Amniotic epithelial cell (primary cell): Measurements from ENCODE around the gene ARHGAP42.
"Not testable (repeated sequence)": the region's sequence is repeated elsewhere in the genome, so short reads cannot be mapped to it uniquely, and the experiment has no call there.

Source experiments
- DNase-seq: peaks from one replicate; pipeline ENCODE4 v3.0.0-alpha.2; 2010; ENCODE audit warnings: low read depth

The ARHGAP42 gene

GRCh38 chr11:100965346-100965745, 278.3 kb downstream of the ARHGAP42 start:
- peak; percentile 29 for DNase-seq

DNA sequence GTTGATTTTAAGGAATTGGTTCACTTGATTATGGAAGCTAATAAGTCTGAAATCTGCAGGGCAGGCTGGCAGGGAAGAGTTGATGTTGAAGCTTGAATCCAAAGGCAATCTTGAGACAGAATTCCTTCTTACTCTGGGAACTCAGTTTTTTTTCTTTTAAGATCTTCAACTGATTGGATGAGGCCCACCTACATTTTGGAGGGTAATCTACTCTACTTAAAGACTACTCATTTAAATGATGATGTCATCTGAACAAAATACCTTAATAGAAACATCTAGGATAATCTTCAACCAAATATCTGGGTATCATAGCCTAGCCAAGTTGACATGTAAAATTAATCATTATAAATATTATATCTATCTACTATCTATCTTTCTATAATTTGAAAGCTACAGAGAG, 279.3 kb downstream of the ARHGAP42 start:
- DNase-seq = no peak

GRCh38 chr11:100969008-100969407, 281.9 kb downstream of the ARHGAP42 start:
- no peak for DNase-seq

- no peak for DNase-seq
Observed at GRCh38 chr11:100970283-100971164, 283.4 kb downstream of the ARHGAP42 start.

DNA sequence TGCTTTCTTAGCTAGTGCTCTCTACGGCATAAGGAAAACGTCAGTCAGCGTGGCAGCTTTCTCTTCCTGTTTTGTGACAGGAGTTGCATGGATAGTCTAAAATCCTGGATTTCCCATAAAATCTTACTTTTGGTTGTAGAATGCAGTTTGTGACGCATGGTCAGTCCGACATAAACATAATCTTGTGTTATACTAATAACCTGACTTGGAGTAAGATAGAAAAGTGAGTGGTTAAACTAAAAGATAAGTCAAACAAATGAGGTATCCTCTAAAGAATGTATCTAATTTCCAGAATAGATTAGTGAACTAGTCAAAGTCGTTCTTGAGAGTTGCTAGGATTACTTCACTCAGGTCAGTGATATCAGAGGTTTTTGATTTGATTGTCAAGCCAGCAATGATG, 285.0 kb downstream of the ARHGAP42 start:
- DNase-seq = no peak

DNA sequence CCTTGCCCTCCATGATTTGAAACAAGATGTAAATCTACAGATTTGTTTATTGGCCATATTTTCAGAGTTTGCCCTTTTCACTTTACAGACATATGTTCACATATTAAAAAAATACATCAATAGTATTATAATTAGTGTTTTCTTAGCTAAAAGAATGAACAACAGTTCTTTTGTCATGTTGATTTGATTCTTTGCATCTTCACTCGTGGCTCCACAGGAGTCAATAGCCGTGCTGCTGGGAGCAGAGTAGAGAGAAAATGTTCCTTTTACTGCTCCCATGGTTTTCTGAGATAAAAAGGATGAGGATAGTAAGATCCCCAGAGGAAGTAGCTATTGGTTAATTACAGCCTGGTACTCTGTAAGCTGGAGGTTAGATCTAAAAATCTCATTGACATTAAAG, 291.4 kb downstream of the ARHGAP42 start:
- no peak for DNase-seq

DNA sequence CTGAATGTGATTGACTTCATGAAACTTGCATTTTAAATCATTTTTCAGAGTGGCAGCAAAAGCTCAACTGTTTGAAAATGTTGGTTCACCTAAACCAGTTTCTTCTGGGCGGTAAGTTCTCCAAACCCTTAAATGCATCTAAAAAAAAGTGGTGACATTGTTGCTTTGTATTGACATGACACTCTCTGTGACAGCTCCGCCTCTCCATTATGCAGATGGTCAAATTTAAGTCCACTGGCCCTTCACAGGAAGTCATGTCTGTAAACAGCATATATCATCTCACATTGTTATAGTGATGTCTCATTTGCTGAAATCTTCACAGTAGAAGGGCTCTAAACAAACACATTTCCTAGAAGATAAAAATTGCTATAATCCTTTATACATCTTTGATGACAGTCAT, 291.9 kb downstream of the ARHGAP42 start:
- DNase-seq = no peak

DNA sequence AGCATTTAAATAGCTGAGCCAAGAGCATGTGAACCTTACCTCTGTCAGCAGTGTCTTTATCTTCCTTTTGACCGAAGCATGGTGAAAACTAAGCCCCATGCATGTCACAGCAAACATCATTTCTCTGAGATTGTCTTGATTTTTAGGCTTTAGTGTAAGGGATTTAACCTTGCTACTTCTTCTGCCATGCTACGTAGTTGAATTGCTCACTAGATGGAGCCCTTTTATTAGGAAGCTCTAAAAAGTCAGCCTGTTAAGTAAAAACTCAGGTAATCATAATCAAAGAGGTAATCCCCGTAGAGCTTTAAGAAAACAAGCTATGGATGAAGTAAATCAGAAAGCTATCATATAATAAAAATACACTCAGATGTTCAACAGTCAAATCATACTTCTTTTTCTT, 293.1 kb downstream of the ARHGAP42 start:
- peak; percentile 39 for DNase-seq

DNA sequence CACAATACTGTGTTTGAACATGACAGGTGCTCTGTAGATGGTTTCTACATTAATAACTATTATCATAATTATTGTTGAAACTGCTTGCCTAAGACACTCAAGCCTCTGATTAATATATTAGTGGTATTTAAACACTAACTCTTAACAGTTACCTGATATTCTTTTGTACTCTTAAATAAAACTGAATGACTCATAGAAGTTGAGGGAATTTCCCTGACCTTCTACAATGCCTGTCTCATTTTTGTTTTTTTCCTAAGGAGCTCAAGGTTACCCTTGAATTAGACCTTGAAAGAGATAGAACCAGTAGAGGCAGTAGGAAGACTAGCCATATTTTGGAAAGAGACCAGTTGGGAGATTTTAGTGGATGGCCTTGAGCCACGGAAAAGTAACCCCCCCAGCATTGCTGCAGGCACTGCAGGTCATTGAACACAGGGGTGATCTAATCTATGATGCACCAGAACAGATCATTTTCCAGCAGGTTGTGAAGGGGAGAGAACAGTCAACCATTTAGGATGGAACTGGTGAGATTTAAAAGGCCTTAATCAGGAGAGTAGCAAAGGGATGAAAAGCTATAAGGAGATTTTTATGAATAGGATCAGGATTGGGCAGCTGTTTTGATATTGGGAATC, 294.2 kb downstream of the ARHGAP42 start:
- no peak for DNase-seq

GRCh38 chr11:100984668-100985067, 297.6 kb downstream of the ARHGAP42 start:
- no peak for DNase-seq

DNA sequence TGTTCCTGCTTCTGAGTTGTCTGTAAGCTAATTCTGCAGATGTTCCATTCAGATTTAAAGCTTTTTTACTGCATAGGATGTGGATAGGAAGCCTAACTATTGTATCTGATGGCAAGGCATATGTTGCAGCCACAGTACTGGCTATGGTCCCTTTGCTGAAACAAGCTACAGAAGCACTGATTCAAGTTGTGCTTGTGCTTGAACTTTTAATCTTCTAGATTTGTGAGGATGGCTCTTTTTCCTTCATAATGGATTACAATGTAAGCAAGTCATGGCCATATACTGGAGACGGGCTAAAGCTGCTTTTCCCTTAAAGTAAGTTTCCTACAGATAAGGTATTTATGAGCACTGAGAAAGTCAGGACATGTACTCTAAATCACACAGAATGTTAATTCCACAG, 303.8 kb downstream of the ARHGAP42 start:
- no peak for DNase-seq

GRCh38 chr11:100991541-100991940, 304.5 kb downstream of the ARHGAP42 start:
- peak; percentile 97 for DNase-seq

GRCh38 chr11:100994966-100995365, 307.9 kb downstream of the ARHGAP42 start:
- no peak for DNase-seq

GRCh38 chr11:100999756-101000155, 312.7 kb downstream of the ARHGAP42 start:
- DNase-seq = no peak

- DNase-seq = no peak
Observed at GRCh38 chr11:101003468-101003867, 316.4 kb downstream of the ARHGAP42 start.

- no peak for DNase-seq
Observed at GRCh38 chr11:101008961-101009689, 322.0 kb downstream of the ARHGAP42 start.

DNA sequence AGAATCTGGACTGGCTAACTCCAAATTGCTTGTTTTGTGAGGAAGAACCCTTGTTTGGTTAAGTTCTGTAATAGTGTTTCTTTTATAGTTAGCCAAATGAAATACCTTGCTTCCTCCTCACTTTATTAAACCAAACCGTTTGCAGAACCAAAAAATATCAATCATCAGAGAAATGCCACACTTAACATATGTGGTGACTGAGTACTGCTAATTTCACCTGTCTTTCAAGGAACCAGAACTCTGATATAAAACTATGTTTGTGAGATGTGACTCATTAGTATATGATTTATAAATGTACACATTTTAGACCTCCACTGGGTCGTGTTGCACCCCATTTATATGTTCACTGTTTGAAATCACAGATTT, 322.6 kb downstream of the ARHGAP42 start:
- no peak for DNase-seq

DNA sequence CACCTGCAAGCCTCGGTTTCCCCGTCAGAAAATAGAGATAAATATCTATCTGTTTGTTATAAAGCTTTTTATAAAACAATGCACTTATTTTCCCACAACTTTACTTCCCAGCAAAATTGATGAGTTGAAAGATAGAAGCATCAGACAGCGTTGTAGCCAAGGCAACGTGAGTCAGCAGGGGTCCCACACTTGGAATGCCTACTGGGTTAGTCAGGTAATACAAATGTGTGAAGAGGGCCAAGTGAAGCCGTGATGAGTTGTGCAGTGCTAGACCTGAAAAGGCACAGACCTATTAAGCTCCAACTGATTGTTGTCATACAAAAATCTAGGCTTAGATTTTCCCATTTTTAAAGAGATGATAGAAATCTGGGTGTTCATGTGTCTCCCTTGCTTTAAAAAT, 323.8 kb downstream of the ARHGAP42 start:
- DNase-seq = no peak

- DNase-seq = no peak
Observed at GRCh38 chr11:101011881-101012280, 324.8 kb downstream of the ARHGAP42 start.

GRCh38 chr11:101013702-101014101, 326.6 kb downstream of the ARHGAP42 start:
- not testable (repeated sequence) for DNase-seq

DNA sequence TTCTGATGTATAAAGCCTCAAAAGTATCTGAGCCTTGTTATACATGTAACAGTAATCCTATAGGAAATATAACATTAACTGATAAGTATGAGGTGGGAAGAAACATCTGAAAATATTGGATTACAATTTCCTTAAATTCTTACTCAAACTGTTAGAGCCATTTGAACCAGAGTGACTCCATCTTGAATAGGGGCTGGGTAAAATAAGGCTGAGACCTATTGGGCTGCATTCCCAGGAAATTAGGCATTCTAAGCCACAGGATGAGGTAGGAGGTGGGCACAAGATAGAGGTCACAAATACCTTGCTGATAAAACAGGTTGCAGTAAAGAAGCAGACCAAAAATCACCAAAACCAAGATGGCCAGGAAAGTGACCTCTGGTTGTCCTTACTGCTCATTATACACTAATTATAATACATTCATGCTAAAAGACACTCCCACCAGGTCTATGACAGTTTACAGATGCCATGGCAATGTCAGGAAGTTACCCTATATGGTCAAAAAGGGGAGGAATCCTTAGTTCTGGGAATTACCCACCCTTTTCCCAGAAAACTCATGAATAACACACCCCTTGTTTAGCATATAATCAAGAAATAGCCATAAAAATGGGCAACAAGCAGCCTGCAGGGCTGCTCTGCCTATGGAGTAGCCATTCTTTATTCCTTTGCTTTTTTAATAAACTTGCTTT, 327.7 kb downstream of the ARHGAP42 start:
- DNase-seq = no peak

GRCh38 chr11:101019870-101020269, 332.8 kb downstream of the ARHGAP42 start:
- no peak for DNase-seq
